K562 (cell line): ENCODE measurements around the gene PPP1R13B. TPM values are rescaled to one million over a fixed set of nuclear protein-coding genes. Genes with fewer than 3 reads are reported as not detected.

Experiments used
- BRF1 ChIP-seq: IDR thresholded peaks from 3 replicates; pipeline ENCODE4 v1.6.1; 2011; ENCODE audit warnings: borderline replicate concordance, mild to moderate bottlenecking; ENCODE audit not compliant: insufficient read length; ENCODE audit errors: extremely low read depth
- CBX3 ChIP-seq, 2 experiments: IDR thresholded peaks; 1 replicate in 1 of 2; 2 replicates in 1 of 2; pipeline ENCODE4 v1.6.1; 2012; ENCODE audit warnings: inconsistent platforms in 2 of 2, low read length in 2 of 2, borderline replicate concordance in 1 of 2, control low read depth in 1 of 2
- CHD7 ChIP-seq: fragments of 200-600 bp; sonication (generic); IDR thresholded peaks from one replicate; pipeline ENCODE4 v1.6.1; 2012; ENCODE audit warnings: mild to moderate bottlenecking, low read depth, low read length, inconsistent platforms
- DNMT1 ChIP-seq: fragments of 450-650 bp; IDR thresholded peaks from 2 replicates; pipeline ENCODE4 v1.6.1; 2016; ENCODE audit warnings: antibody characterized with exemption, mild to moderate bottlenecking
- ELF1 ChIP-seq: fragments of 200-800 bp; sonication (Bioruptor generic); IDR thresholded peaks from 2 replicates; pipeline ENCODE4 v1.6.1; 2016; ENCODE audit warnings: missing genetic modification characterization, missing compliant biosample characterization
- EP300 ChIP-seq: IDR thresholded peaks from 2 replicates; pipeline ENCODE4 v1.6.1; 2012; ENCODE audit warnings: low read length, improper control_type of control experiment
- GATA2 ChIP-seq: sonication (generic); formaldehyde crosslinking; IDR thresholded peaks from 2 replicates; pipeline ENCODE4 v1.4.0; 2020; ENCODE audit warnings: mild to moderate bottlenecking, missing genetic modification reagents
- HEY1 ChIP-seq: fragments of 250-450 bp; sonication (Bioruptor Pico); IDR thresholded peaks from 2 replicates; pipeline ENCODE4 v1.5.0; 2020; ENCODE audit warnings: mild to moderate bottlenecking, moderate library complexity, borderline replicate concordance
- MXD1 ChIP-seq: fragments of 250-450 bp; sonication (Bioruptor Pico); IDR thresholded peaks from 2 replicates; pipeline ENCODE4 v1.8.0; 2021; ENCODE audit warnings: borderline replicate concordance, mild to moderate bottlenecking, moderate library complexity; ENCODE audit not compliant: poor library complexity, severe bottlenecking
- MYC ChIP-seq, 2 experiments: fragments of 250-450 bp in 1 of 2; sonication (Bioruptor Pico) in 1 of 2; IDR thresholded peaks; 2 replicates each; pipeline versions ENCODE4 v1.5.1 to v1.6.1; 2012 to 2021; ENCODE audit warnings: low read depth in 2 of 2, borderline replicate concordance in 1 of 2, improper control_type of control experiment in 1 of 2, low read length in 1 of 2, mild to moderate bottlenecking in 1 of 2, moderate library complexity in 1 of 2
- NEUROD1 ChIP-seq: fragments of 150-350 bp; IDR thresholded peaks from 2 replicates; pipeline ENCODE4 v1.6.1; 2014; ENCODE audit warnings: borderline replicate concordance, low read length, low read depth; ENCODE audit not compliant: partially characterized antibody
- PML ChIP-seq: IDR thresholded peaks from 2 replicates; pipeline ENCODE4 v1.6.1; 2012; ENCODE audit warnings: low read length, inconsistent platforms
- TCFL5 ChIP-seq: fragments of 250-450 bp; sonication (Bioruptor Pico); conservative IDR thresholded peaks from 2 replicates; pipeline ENCODE4 v1.6.1; 2021; ENCODE audit warnings: mild to moderate bottlenecking, moderate library complexity, matching md5 sums
- U2AF1 ChIP-seq: fragments of 200-400 bp; formaldehyde crosslinking; optimal IDR thresholded peaks from 2 replicates; pipeline ENCODE3; 2017; ENCODE audit warnings: mild to moderate bottlenecking, low read depth, low read length, moderate library complexity
- polyA plus RNA-seq, 8 experiments: library from polyadenylated mRNA; depleted of rRNA in 4 of 8; stranded (reverse) in 5 of 8; unstranded in 3 of 8; fragments of >200 nt; fragmentation: Nextera tagmentation in 2 of 8; fragmentation: Illumina TruSeq in 1 of 8; extraction: Ambion mirVana in 2 of 8; extraction: Trizol in 1 of 8; gene quantifications; 2 replicates each; pipeline versions ENCODE4 v1.2.1 to v1.2.3, GENCODE V29; 2011 to 2014; ENCODE audit warnings: inconsistent platforms in 1 of 8, missing spikeins in 1 of 8
- total RNA-seq, 7 experiments: library from RNA; depleted of rRNA in 6 of 7; stranded (reverse); fragments of >200 nt in 6 of 7; fragmentation: Illumina TruSeq in 2 of 7; extraction: Trizol in 2 of 7; gene quantifications; 2 replicates each; pipeline versions ENCODE4 v1.2.1 to v1.2.3, GENCODE V29; 2011 to 2021; ENCODE audit warnings: low replicate concordance in 1 of 7

PPP1R13B gene
- total and polyA plus RNA-seq, 9 of the 15 experiments (the other 6 are each of a cell fraction or from before 2014, with no cell fraction given), result 0.03 to 1.7 (median 0.15) TPM

- TF ChIP-seq MXD1 (CRISPR knock-in tag) (no peak), ELF1 (tag) (no peak), PML (no peak; the same call in 1 of the 2 replicates), NEUROD1 (peak; percentile 97), HEY1 (CRISPR knock-in tag) (no peak), TCFL5 (CRISPR knock-in tag) (no peak), DNMT1 (no peak), U2AF1 (no peak), CHD7 (no peak), MYC (IDR thresholded peaks at IDR 0.05; ENCODE audit: low read depth, low read length) (peak; percentile 28; the same call in 1 of the 2 replicates), MYC (CRISPR knock-in tag; IDR thresholded peaks at IDR 0.05; ENCODE audit: borderline replicate concordance, low read depth) (no peak), BRF1 (no peak), EP300 (no peak), CBX3 (IDR thresholded peaks at IDR 0.05; ENCODE audit: borderline replicate concordance in 1 of 2, low read length in 2 of 2) (no peak), GATA2 (CRISPR knock-in tag) (no peak)
These were observed 132.0 kb downstream of the PPP1R13B start, which contains the start of the genes XRCC3 and ZFYVE21 (continued) for GRCh38 chr14:103715052-103716000.
